GM19468 (cell line): ENCODE results near the gene MAGI1.

ENCODE experiments used
- ATAC-seq: cut with Tn5 transposase; IDR thresholded peaks from one replicate; pipeline ENCODE4 v1.9.1; 2021; ENCODE audit warnings: mild to moderate bottlenecking, moderate library complexity, moderate number of reproducible peaks; ENCODE audit not compliant: unreplicated experiment; ENCODE audit errors: extremely low read depth

The MAGI1 gene

GRCh38 chr3:65778968-65779367 is 259.8 kb downstream of the MAGI1 start:
- no peak for ATAC-seq

GRCh38 chr3:65777050-65777449 is 261.7 kb downstream of the MAGI1 start:
- no peak for ATAC-seq

- no peak for ATAC-seq
These were observed 262.2 kb downstream of the MAGI1 start for GRCh38 chr3:65776494-65776893.

GRCh38 chr3:65776081-65776480 is 262.6 kb downstream of the MAGI1 start:
- ATAC-seq: no peak

- no peak for ATAC-seq
These were observed 266.0 kb downstream of the MAGI1 start for GRCh38 chr3:65772758-65773157.

- no peak for ATAC-seq
These were observed 271.2 kb downstream of the MAGI1 start for GRCh38 chr3:65767551-65767950.

- ATAC-seq: no peak
These were observed 276.5 kb downstream of the MAGI1 start for GRCh38 chr3:65762235-65762580.

GRCh38 chr3:65761446-65762234 is 277.1 kb downstream of the MAGI1 start:
- ATAC-seq: no peak

- ATAC-seq: no peak
These were observed 279.7 kb downstream of the MAGI1 start for GRCh38 chr3:65758876-65759598.

- ATAC-seq: no peak
These were observed 280.3 kb downstream of the MAGI1 start for GRCh38 chr3:65758438-65758837.

GRCh38 chr3:65752636-65753035 is 286.1 kb downstream of the MAGI1 start:
- ATAC-seq: no peak

GRCh38 chr3:65751123-65751700 is 287.5 kb downstream of the MAGI1 start:
- ATAC-seq: no peak

GRCh38 chr3:65749066-65749465 is 289.7 kb downstream of the MAGI1 start:
- ATAC-seq: no peak

GRCh38 chr3:65748326-65748725 is 290.4 kb downstream of the MAGI1 start:
- no peak for ATAC-seq

- ATAC-seq: no peak
These were observed 291.9 kb downstream of the MAGI1 start for GRCh38 chr3:65746848-65747247.

GRCh38 chr3:65745306-65745705 is 293.4 kb downstream of the MAGI1 start:
- ATAC-seq: no peak

GRCh38 chr3:65742914-65743313 is 295.8 kb downstream of the MAGI1 start:
- no peak for ATAC-seq

GRCh38 chr3:65741540-65741939 is 297.2 kb downstream of the MAGI1 start:
- ATAC-seq: no peak

- no peak for ATAC-seq
These were observed 298.7 kb downstream of the MAGI1 start for GRCh38 chr3:65739901-65740541.

GRCh38 chr3:65734792-65735191 is 303.9 kb downstream of the MAGI1 start:
- ATAC-seq: no peak

GRCh38 chr3:65734382-65734781 is 304.3 kb downstream of the MAGI1 start:
- ATAC-seq: no peak
